Endothelial cell of umbilical vein (primary cell): ENCODE results near the gene TMEM45B.

Source experiments
- CTCF ChIP-seq, 2 donors: IDR thresholded peaks; 1 replicate in 1 of 2; 2 replicates in 1 of 2; pipeline ENCODE4 v1.5.1; 2011; ENCODE audit warnings: low read length in 2 of 2, mild to moderate bottlenecking in 2 of 2, moderate library complexity in 2 of 2, control low read depth in 1 of 2, inconsistent platforms in 1 of 2, low read depth in 1 of 2; ENCODE audit not compliant: insufficient read depth in 1 of 2; ENCODE audit errors: extremely low read depth in 1 of 2
- EZH2 ChIP-seq: IDR thresholded peaks from 2 replicates; pipeline ENCODE4 v1.6.1; 2012; ENCODE audit warnings: borderline replicate concordance, low read depth, mild to moderate bottlenecking, moderate library complexity, low read length, inconsistent platforms; ENCODE audit not compliant: severe bottlenecking
- JUN ChIP-seq: IDR thresholded peaks from 2 replicates; pipeline ENCODE4 v1.6.1; 2011; ENCODE audit warnings: borderline replicate concordance, low read depth; ENCODE audit not compliant: insufficient read length, insufficient read depth
- POLR2AphosphoS5 ChIP-seq: IDR thresholded peaks from 2 replicates; pipeline ENCODE4 v1.6.1; 2012; ENCODE audit warnings: low read depth, mild to moderate bottlenecking, control low read depth, low read length, moderate library complexity; ENCODE audit not compliant: insufficient read depth

GRCh38 chr11:129852125-129852740, 36.6 kb downstream of the TMEM45B start:
- no peak for TF ChIP-seq JUN
- no peak for TF ChIP-seq CTCF (IDR thresholded peaks at IDR 0.05; ENCODE audit: extremely low read depth in 1 of 2, insufficient read depth in 1 of 2, low read depth in 1 of 2, low read length in 2 of 2)
- TF ChIP-seq POLR2AphosphoS5 = no peak
- no peak for TF ChIP-seq EZH2
